Aorta (tissue), 5 donors: ENCODE data around the gene DCAF7. TPM values are rescaled to one million over a fixed set of nuclear protein-coding genes. Genes with fewer than 3 reads are reported as not detected.

ENCODE experiments used
- ATAC-seq: fragments of 200-7000 bp; cut with Tn5 transposase; one replicate; pipeline ENCODE4 v1.9.1; 2022; ENCODE audit warnings: moderate library complexity; ENCODE audit not compliant: low FRiP score
- DNase-seq, 2 donors: peaks; one replicate each; pipeline ENCODE4 v3.0.0-alpha.2; 2020
- H3K27ac ChIP-seq, 2 donors: one replicate each; pipeline ENCODE4 v1.5.1; 2013; ENCODE audit warnings: low read length in 2 of 2, mild to moderate bottlenecking in 2 of 2, moderate library complexity in 2 of 2, control low read depth in 1 of 2, inconsistent platforms in 1 of 2, low read depth in 1 of 2
- H3K27me3 ChIP-seq, 2 donors: one replicate each; pipeline ENCODE4 v1.6.1; 2013; ENCODE audit warnings: control low read depth in 1 of 2, low read length in 1 of 2, mild to moderate bottlenecking in 1 of 2, moderate library complexity in 1 of 2; ENCODE audit not compliant: insufficient read depth in 2 of 2, control insufficient read depth in 1 of 2
- H3K36me3 ChIP-seq, 2 donors: one replicate each; pipeline ENCODE4 v1.6.1; 2013; ENCODE audit warnings: control low read depth in 1 of 2, low read length in 1 of 2, mild to moderate bottlenecking in 1 of 2; ENCODE audit not compliant: insufficient read depth in 2 of 2, control insufficient read depth in 1 of 2
- H3K4me1 ChIP-seq, 2 donors: one replicate each; pipeline ENCODE4 v1.6.1; 2013; ENCODE audit warnings: low read length in 2 of 2, control low read depth in 1 of 2, mild to moderate bottlenecking in 1 of 2, moderate library complexity in 1 of 2; ENCODE audit not compliant: insufficient read depth in 2 of 2, control insufficient read depth in 1 of 2
- H3K4me3 ChIP-seq, 2 donors: one replicate each; pipeline ENCODE4 v1.5.1; 2013; ENCODE audit warnings: low read length in 2 of 2, control low read depth in 1 of 2, mild to moderate bottlenecking in 1 of 2
- H3K9me3 ChIP-seq: one replicate; pipeline ENCODE4 v1.6.1; 2013; ENCODE audit warnings: mild to moderate bottlenecking, low read length; ENCODE audit not compliant: control insufficient read depth
- WGBS, 2 donors: extraction: QIAGEN DNeasy Blood & Tissue Kit; methylation state at CpG; one replicate each; pipeline ENCODE4 v1.1.7; 2013; 5-methylcytosine and 5-hydroxymethylcytosine counted together
- intact Hi-C, 2 donors: fragments of 100-400 bp; cut with DNase I; formaldehyde crosslinking; loops; one replicate each; pipeline versions ENCODE4 v1.14.2 to v1.15.0; 2022
- polyA plus RNA-seq, 2 donors: library from polyadenylated mRNA; stranded (reverse); fragments of 200-250 nt; gene quantifications; one replicate each; pipeline ENCODE4 v1.2.3, GENCODE V29; 2013
- total RNA-seq, 2 donors: library from RNA; stranded (reverse); fragmentation: NEBNext Ultra II Directional; extraction: Animal tissue kit (Norgen Biotek cat#: 25700); gene quantifications; one replicate each; pipeline ENCODE4 v1.2.1, GENCODE V29; 2021
- donor health status: healthy with polysubstance abuse.
- donor health status: Bipolar disorder and iron deficiency.
- donor health status: DM: no; HTN: no; CAD: no.
- donor health status: DM: no; HTN: no; CAD: no.
- donor health status: DM: yes; HTN: yes; CAD: no.

Gene DCAF7
- total and polyA plus RNA-seq, 4 donors, result 11.0 to 52.7 (median 27.0) TPM

- H3K27me3 ChIP-seq, result no peaks in the 10 kb centered on the region
- ATAC-seq (no peak), DNase-seq (no peak)
- no peak overlapping the region for H3K27ac ChIP-seq
- no peaks in the 10 kb centered on the region for H3K9me3 ChIP-seq
- no peaks in the 10 kb centered on the region for H3K36me3 ChIP-seq
- intact Hi-C loops, result no loop called here
- 94 to 97% methylated on average over 2 of the region's 2 CpGs for WGBS, 2 donors
- H3K4me3 ChIP-seq, result no peak overlapping the region
- no peaks in the 10 kb centered on the region for H3K4me1 ChIP-seq
Measured at GRCh38 chr17:63563339-63563738, 13.1 kb downstream of the DCAF7 start.

DNA sequence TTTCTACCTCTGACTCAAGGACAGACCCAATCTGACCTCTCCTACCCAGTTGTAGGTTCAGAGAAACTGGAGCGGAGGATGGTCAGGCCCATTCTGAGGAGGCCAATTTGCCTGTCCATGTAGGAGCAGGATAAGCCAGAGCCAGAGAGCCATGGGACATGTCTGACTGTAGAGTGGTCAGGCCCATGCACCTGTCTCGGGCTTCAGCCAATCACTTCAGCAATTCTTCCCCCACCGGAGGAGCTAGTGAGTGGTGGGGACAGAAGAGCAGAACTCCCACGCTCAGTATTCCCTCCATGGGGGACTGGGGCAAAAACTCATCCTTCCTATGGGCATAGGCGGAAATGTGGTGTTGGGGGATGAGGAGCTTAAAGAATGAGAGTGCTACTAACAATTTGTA, 14.3 kb downstream of the DCAF7 start:
- peaks cover 3% of the 10 kb centered on the region in 2 donors for H3K36me3 ChIP-seq
- intact Hi-C loops, result no loop called here
- no peak for ATAC-seq
- no peaks in the 10 kb centered on the region for H3K4me1 ChIP-seq
- no peak for DNase-seq
- no peaks in the 10 kb centered on the region for H3K27me3 ChIP-seq
- H3K9me3 ChIP-seq, result no peaks in the 10 kb centered on the region
- no peak overlapping the region for H3K4me3 ChIP-seq
- 95 to 99% methylated on average over 5 of the region's 5 CpGs for WGBS, 2 donors
- H3K27ac ChIP-seq, result no peak overlapping the region

GRCh38 chr17:63567229-63567628, 17.0 kb downstream of the DCAF7 start:
- no peak for ATAC-seq
- Histone ChIP-seq H3K27ac (no peak overlapping the region), H3K27me3 (no peaks in the 10 kb centered on the region), H3K4me3 (no peak overlapping the region), H3K9me3 (no peaks in the 10 kb centered on the region), H3K4me1 (no peaks in the 10 kb centered on the region), H3K36me3 (peaks cover 3% of the 10 kb centered on the region in 2 donors)
- DNase-seq, result no peak
- intact Hi-C loops, result no loop called here
- WGBS, 2 donors, result 79 to 89% methylated on average over 1 of the region's 1 CpG

GRCh38 chr17:63568563-63568962, 18.3 kb downstream of the DCAF7 start:
- no peak overlapping the region for H3K4me3 ChIP-seq
- intact Hi-C loops, result no loop called here
- H3K27me3 ChIP-seq, result no peaks in the 10 kb centered on the region
- ATAC-seq (no peak), DNase-seq (no peak)
- no peak overlapping the region for H3K27ac ChIP-seq
- H3K9me3 ChIP-seq, result no peaks in the 10 kb centered on the region
- 75 to 79% methylated on average over 8 of the region's 8 CpGs for WGBS, 2 donors
- peaks cover 3% of the 10 kb centered on the region in 2 donors for H3K36me3 ChIP-seq
- no peaks in the 10 kb centered on the region for H3K4me1 ChIP-seq

DNA sequence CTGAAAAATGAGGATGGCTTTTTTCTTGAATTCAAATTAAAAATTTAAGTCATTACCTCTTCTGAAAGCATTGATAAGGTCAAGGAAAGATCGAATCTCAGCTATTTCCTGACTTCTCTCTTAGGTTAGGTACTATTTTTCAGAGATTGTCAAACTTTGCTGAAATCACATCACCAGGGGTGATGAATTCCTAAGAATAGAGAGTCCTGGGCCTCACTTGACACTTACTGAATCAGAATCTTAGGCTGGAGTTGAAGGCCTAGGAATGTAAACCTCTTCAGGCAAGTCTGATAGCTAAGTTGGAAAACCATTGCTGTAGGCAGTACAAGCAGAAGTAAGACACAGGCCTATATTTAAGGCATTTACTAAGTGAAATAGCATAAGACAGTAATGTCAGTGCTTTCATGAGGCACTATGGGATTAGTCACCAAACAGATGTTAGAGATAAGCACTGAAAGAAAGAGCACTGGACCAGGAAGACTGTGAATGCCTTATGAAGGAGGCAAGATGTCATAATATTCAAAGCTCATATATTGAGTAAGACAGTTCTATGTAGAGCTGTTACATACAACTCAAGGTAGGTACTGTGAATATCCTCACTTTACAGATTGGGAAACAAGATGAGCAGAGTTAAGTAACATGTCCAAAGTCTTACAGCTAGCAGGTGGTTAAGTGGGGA, 21.5 kb downstream of the DCAF7 start:
- DNase-seq, result no peak
- Histone ChIP-seq H3K4me3 (no peak overlapping the region), H3K4me1 (no peaks in the 10 kb centered on the region), H3K9me3 (no peaks in the 10 kb centered on the region), H3K36me3 (peaks cover 3% of the 10 kb centered on the region in 2 donors), H3K27ac (no peak overlapping the region), H3K27me3 (no peaks in the 10 kb centered on the region)
- 76 to 77% methylated on average over 1 of the region's 1 CpG for WGBS, 2 donors
- intact Hi-C loops, result no loop called here
- no peak for ATAC-seq

DNA sequence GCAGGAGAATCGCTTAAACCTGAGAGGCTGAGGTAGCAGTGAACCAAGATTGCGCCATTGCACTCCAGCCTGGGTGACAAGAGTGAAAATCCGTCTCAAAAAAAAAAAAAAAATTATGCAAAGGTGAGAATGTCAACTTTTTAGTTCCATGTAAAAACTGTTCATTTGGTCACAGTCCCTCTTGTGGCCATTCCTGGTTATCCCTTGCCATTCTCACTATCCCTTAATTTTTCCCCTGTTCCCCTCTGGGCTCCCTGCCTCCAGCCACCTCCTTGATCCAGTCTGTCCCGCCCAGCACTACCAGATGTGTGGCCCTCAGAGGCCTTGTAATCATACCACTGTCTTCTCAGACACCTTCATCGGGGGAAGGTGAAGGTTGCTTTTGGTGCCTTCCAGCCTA, 23.4 kb downstream of the DCAF7 start:
- H3K4me1 ChIP-seq, result no peaks in the 10 kb centered on the region
- no peaks in the 10 kb centered on the region for H3K9me3 ChIP-seq
- WGBS, 2 donors, result 86 to 87% methylated on average over 5 of the region's 5 CpGs
- H3K27me3 ChIP-seq, result no peaks in the 10 kb centered on the region
- intact Hi-C loops, result no loop called here
- DNase-seq, result no peak
- H3K4me3 ChIP-seq, result no peak overlapping the region
- ATAC-seq, result no peak
- peaks cover under 1 to 3% of the 10 kb centered on the region in 2 donors for H3K36me3 ChIP-seq
- no peak overlapping the region for H3K27ac ChIP-seq

GRCh38 chr17:63578027-63578768, 27.9 kb downstream of the DCAF7 start:
- Histone ChIP-seq H3K36me3 (peaks cover 2 to 5% of the 10 kb centered on the region in 2 donors), H3K27ac (no peak overlapping the region), H3K9me3 (no peaks in the 10 kb centered on the region), H3K27me3 (no peaks in the 10 kb centered on the region), H3K4me1 (no peaks in the 10 kb centered on the region), H3K4me3 (no peak overlapping the region)
- 83 to 90% methylated on average over 7 of the region's 7 CpGs for WGBS, 2 donors
- DNase-seq, result no peak
- no peak for ATAC-seq
- intact Hi-C loops, result no loop called here

DNA sequence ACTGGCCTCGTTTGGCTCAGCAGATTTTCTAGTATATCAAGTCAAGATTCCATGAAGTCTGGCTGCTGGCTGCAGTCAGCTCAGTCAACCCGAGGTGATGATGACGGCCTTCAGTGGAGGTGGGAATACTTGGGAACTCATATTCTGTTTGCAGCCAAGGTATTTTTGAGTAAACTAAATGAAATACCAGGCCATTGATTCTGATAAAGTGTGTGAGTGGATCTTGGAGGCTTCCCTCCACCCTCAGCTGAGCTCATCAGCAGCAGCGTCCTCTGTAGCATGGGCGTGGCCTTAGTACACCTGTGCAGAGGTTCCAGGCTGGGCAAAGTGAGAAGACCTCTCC, 28.5 kb downstream of the DCAF7 start:
- DNase-seq (no peak), ATAC-seq (no peak)
- no peak overlapping the region for H3K4me3 ChIP-seq
- H3K9me3 ChIP-seq, result no peaks in the 10 kb centered on the region
- H3K27me3 ChIP-seq, result no peaks in the 10 kb centered on the region
- H3K36me3 ChIP-seq, result peaks cover 4 to 10% of the 10 kb centered on the region in 2 donors
- 79 to 85% methylated on average over 5 of the region's 5 CpGs for WGBS, 2 donors
- no peaks in the 10 kb centered on the region for H3K4me1 ChIP-seq
- no peak overlapping the region for H3K27ac ChIP-seq
- intact Hi-C loops, result no loop called here

- Histone ChIP-seq H3K36me3 (peaks cover 4 to 14% of the 10 kb centered on the region in 2 donors), H3K9me3 (no peaks in the 10 kb centered on the region), H3K4me3 (no peak overlapping the region), H3K4me1 (no peaks in the 10 kb centered on the region), H3K27me3 (no peaks in the 10 kb centered on the region), H3K27ac (no peak overlapping the region)
- intact Hi-C loops, result no loop called here
- WGBS, 2 donors, result 77 to 80% methylated on average over 11 of the region's 11 CpGs
- DNase-seq (no peak), ATAC-seq (no peak)
Measured at GRCh38 chr17:63579633-63580032, 29.4 kb downstream of the DCAF7 start.
